ENCODE results near the gene MKRN3. TPM values are rescaled to one million over a fixed set of nuclear protein-coding genes. Genes with fewer than 3 reads are reported as not detected.

MKRN3 gene
- 0.34 and 0.88 TPM in 2 replicates for total RNA-seq

DNA sequence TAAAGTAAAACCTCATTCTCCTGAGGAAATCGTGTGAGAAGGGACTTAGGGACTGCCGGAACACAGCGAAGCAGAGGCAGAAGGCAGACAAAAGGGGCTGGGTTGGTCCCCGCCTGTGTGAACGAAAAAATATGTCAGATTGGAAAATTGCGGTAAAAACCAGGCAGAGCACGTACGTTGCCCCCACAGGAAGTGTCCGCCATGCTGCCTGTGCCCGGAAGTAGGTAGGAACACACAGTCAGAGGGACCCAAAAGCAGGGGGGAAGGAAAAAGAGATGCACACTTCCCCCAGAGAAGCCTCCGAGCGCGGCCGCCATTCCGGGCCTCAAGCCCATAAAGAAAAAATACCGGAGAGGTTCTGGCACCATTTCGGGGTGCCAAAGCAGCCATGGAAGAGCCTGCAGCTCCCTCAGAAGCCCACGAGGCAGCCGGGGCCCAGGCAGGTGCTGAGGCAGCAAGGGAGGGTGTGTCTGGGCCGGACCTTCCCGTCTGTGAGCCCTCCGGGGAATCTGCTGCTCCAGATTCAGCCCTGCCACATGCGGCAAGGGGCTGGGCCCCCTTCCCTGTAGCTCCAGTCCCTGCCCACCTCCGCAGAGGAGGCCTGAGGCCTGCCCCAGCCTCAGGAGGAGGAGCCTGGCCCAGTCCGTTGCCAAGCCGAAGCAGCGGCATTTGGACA, at the start of gene MKRN3:
TSS of gene MKRN3 (plus strand) at position 280 of the 676 bp plus-strand sequence. CDS start at position 389, 109 bp downstream.
- DNase-seq: peak; percentile 10

DNA sequence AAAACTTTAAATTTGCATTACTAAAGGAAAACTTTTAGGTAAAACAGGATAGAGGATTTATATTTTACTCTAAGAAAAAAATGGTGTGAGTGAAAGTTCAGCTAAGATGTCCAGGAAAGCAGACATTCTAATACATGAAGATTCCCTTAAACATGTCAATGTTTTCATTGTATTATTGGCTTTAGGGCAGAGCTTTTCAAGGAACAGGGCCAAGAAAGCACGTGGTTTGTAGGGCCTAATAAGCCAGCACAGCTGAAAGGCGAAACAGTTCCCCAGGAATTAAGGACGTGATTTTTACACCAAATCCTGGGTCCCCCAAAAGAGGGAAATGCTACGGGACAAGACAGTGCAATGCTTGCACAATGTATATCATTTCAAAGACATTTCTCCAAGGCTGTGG, 48.6 kb upstream of the MKRN3 start:
- DNase-seq: no peak

GRCh38 chr15:23518104-23518503, 47.4 kb upstream of the MKRN3 start:
- DNase-seq: no peak

GRCh38 chr15:23524816-23525215, 40.7 kb upstream of the MKRN3 start:
- no peak for DNase-seq

- DNase-seq: no peak
These were observed 35.6 kb upstream of the MKRN3 start for GRCh38 chr15:23529891-23530290.

DNA sequence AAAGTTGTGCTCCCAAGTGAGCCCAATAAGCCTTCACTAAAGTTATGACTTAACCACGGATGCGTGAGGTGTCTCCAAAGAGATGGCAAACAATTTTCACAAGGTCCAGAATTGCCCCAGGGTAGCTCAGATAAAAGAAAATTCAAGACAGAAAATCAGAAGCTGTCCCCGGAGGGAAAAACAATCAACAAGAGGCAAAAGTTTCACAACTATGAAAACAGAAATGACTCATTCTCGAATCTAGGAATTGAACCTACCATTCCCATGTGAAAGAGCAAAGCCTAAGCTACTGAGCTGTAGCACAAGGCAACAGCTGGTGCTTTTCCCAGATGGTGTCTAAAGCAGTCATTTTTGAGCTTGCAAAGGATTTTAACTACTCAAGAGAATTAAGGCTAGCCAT, 33.5 kb upstream of the MKRN3 start:
- DNase-seq: no peak

DNA sequence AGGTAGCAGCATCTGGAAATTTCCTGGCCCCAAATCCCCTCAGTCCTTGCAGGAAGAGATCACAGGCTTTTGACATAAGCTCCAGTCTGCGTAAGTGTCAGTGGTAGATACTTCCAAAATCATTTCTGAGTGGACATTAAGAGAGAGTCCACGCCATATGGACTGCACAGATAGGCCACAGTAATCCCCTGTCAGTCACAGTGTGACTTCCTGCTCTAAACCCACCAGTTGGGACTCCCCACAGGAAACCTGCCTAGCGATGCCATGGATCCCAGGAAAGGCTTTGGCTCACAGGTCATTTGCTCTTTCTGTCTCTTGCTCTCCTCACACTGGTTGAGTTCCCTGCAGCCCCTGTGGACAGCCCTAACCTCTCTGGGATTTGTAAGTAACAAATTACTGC, 28.8 kb upstream of the MKRN3 start:
- DNase-seq: no peak

DNA sequence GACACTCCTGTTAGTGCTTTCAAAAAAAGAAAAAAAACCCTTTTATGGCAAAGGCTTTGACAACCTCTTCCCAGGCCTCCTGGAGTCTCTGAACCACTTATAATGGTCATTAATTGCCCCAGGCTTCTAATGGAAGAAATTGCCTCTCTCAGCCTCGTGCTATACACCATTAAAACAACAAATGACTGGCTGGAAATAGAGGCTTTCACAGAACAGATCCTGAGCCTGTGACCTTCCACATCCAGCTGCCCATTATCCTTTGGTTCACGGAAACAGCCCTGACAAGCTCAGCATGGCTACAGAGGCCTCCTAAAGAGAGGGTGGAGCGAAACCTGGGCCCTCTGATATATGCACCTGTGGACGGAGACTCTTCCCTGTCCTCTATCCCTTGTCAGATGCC, 26.8 kb upstream of the MKRN3 start:
- DNase-seq: no peak

- DNase-seq: no peak
These were observed 25.6 kb upstream of the MKRN3 start for GRCh38 chr15:23539892-23540291.

- no peak for DNase-seq
These were observed 19.3 kb upstream of the MKRN3 start for GRCh38 chr15:23546158-23546557.

DNA sequence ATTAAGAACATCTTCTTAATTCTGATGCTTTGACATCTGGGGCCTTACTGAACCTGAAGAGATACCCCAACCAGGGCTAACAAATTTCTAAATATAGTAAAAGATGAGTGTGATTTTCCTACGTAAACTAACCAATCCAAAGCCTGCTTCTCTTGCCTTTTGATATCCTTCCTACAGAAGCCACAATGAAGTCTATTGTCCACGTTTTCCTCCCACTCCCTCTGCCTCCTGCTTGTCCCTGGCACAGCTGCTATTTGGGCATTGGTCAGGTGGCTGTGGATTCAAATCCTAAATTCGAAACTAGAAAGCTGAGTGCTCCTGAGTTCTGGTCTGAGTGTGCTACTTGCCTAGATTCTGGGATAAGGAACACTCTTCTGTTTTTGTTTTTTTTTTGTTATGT, 17.4 kb upstream of the MKRN3 start:
- no peak for DNase-seq

DNA sequence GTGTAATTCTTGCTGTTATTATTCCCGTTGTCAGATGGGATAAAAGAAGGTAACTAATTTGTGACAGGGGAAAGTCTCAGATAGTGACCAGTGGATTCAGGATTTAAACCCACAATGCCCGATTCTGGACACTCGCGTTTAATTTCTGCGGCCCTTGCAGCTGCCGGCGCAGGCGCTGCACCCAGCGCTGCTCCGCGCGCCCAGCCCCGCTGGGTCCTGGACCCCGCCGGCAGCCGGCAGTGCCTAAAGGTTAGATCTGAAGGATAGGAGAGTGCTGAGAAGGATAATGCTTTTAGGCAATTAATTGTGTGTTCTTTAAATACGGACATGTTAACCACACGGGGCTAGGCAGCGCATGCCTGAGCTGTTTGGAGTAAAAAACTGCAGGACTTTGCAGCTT, 3.6 kb upstream of the MKRN3 start:
- no peak for DNase-seq

- no peak for DNase-seq
These were observed 566 bp upstream of the MKRN3 start for GRCh38 chr15:23564821-23565394.

DNA sequence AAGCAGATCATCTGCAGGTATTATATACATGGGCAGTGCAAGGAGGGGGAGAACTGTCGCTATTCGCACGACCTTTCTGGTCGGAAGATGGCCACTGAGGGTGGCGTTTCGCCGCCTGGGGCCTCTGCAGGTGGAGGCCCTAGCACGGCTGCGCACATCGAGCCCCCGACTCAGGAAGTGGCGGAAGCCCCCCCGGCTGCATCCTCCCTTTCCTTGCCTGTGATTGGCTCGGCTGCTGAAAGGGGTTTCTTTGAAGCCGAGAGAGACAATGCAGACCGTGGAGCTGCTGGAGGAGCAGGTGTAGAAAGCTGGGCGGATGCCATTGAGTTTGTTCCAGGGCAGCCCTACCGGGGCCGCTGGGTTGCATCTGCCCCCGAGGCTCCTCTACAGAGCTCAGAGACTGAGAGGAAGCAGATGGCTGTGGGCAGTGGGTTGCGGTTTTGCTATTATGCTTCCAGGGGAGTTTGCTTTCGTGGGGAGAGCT, 639 bp downstream of the MKRN3 start:
- DNase-seq: peak; percentile 9

DNA sequence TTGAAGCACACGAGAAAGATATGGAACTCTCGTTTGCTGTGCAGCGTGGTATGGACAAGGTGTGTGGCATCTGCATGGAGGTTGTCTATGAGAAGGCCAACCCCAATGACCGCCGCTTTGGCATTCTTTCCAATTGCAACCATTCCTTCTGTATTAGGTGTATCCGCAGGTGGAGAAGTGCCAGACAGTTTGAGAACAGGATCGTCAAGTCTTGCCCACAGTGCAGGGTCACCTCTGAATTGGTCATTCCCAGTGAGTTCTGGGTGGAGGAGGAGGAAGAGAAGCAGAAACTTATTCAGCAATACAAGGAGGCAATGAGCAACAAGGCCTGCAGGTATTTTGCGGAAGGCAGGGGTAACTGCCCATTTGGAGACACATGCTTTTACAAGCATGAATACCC, 1.2 kb downstream of the MKRN3 start:
- DNase-seq: no peak

DNA sequence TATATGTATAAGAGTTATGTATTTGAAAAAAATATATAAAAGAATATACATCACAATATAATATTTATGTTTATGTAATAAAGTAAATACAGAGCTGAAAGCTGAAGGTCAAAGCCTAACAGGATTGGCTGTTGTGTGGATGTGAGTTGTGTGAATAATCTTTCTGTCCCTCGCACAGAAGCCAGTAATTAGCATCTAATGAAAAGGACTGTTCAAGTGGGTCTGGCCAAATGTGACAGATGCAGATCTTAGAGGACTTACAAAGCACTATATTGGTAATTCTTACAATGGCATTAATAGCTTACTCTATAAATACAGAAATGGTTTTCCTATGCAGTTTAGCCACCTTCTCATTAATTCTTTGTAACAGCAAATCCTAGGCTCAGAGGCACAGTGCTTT, 2.4 kb downstream of the MKRN3 start:
- DNase-seq: no peak

- no peak for DNase-seq
These were observed 3.9 kb downstream of the MKRN3 start for GRCh38 chr15:23569151-23569925.

- DNase-seq: no peak
These were observed 5.0 kb downstream of the MKRN3 start for GRCh38 chr15:23570486-23570885.

- DNase-seq: no peak
These were observed 7.4 kb downstream of the MKRN3 start for GRCh38 chr15:23572844-23573243.

- no peak for DNase-seq
These were observed 9.3 kb downstream of the MKRN3 start for GRCh38 chr15:23574742-23575141.

DNA sequence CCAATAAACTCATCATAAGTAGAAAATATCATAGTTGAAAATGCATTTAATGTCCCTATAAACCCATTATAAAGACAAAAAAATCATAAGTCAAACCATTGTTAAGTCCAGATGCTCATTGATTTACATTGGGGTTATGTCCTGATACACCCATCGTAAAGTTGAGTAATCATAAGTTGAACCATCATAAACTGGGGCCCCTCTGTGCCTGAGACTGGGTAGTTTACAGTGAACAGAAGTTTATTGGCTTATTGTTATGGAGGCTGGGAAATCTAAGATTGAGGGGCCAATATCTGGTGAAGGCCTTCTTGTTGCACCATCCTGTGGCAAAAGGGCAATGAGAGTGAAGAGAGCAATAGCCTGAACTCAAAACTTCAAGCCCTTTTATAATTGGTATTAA, 10.6 kb downstream of the MKRN3 start:
- DNase-seq: no peak

GRCh38 chr15:23578521-23579150, 13.2 kb downstream of the MKRN3 start:
- no peak for DNase-seq

- no peak for DNase-seq
These were observed 22.8 kb downstream of the MKRN3 start for GRCh38 chr15:23588268-23588667.

All from dermis blood vessel endothelial cell (primary cell).